Raji (cell line): ENCODE results near the gene PRIMPOL.

ENCODE experiments used
- POLR2A ChIP-seq: IDR thresholded peaks from 2 replicates; pipeline ENCODE4 v1.6.1; 2011; ENCODE audit warnings: low read depth, low read length, control low read depth; ENCODE audit not compliant: insufficient read depth

Gene PRIMPOL

GRCh38 chr4:184731056-184731455 lies 81.5 kb downstream of the PRIMPOL start:
- TF ChIP-seq POLR2A, result no peak

GRCh38 chr4:184732126-184732525 lies 82.6 kb downstream of the PRIMPOL start:
- TF ChIP-seq POLR2A, result no peak

GRCh38 chr4:184733654-184734524 lies 84.4 kb downstream of the PRIMPOL start, which contains the start of gene CENPU:
CENPU (minus strand) TSS chr4:184734096; CDS start chr4:184734062, 34 bp downstream.
- peak; percentile 84 for TF ChIP-seq POLR2A

GRCh38 chr4:184734758-184735157 lies 85.2 kb downstream of the PRIMPOL start:
- no peak for TF ChIP-seq POLR2A

DNA sequence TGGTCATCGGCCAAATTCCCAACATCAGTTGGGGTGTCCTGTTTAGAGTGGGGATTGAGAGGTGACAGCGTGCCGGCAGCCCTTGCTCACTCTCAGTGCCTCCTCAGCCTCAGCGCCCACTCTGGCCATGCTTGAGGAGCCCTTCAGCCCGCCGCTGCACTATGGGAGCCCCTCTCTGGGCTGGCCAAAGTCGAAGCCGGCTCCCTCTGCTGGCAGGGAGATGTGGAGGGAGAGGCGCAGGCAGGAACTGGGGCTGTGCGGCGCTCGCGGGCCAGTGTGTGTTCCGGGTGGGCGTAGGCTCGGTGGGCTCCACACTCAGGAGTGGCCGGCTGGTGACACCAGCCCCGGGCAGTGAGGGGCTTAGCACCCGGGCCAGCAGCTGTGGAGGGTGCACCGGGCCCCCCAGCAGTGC lies 91.4 kb downstream of the PRIMPOL start:
- no peak for TF ChIP-seq POLR2A

DNA sequence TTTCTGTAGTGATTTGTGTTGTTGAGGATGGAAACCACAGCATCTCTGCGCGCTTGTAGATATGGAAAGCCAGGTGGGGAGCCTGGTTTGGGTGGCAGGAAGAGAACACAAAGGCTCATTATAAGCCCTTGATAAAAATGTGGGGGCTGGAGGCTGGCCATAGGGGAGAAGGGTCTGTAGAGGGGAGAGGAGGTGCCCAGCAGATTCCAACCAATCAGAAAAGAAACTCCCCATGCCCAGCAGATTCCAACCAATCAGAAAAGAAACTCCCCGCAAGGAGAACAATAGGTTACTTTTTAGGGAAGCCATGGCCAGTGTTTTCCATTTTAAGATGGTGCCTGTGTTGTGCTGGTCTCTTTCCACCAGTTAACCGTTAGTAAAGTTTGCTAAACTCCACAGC lies 94.1 kb downstream of the PRIMPOL start:
- no peak for TF ChIP-seq POLR2A

GRCh38 chr4:184744236-184744635 lies 94.7 kb downstream of the PRIMPOL start:
- no peak for TF ChIP-seq POLR2A
